T-helper 2 cell treated with Interferon-gamma antibody and Interleukin-4, amounts not matched to agents 5 μg/mL and 100 μg/mL, for 36 hours (primary cell): Measurements from ENCODE around the gene GRK5.
A peak's percentile ranks its signal among the peaks of the same experiment; 100 is the strongest.
"Not testable (repeated sequence)": the region's sequence is repeated elsewhere in the genome, so short reads cannot be mapped to it uniquely, and the experiment has no call there.

Experiments used
- DNase-seq: peaks from one replicate; pipeline ENCODE4 v3.0.0; 2021; ENCODE audit warnings: low spot score
- H3K27ac Mint-ChIP-seq: one replicate; pipeline ENCODE4 v1.8.0; 2021; ENCODE audit warnings: mild to moderate bottlenecking, mixed read lengths
- H3K27me3 Mint-ChIP-seq: one replicate; pipeline ENCODE4 v1.8.0; 2021; ENCODE audit warnings: low read depth, mixed read lengths
- H3K36me3 Mint-ChIP-seq: one replicate; pipeline ENCODE4 v1.8.0; 2021; ENCODE audit warnings: low read depth, mixed read lengths
- H3K4me1 Mint-ChIP-seq: one replicate; pipeline ENCODE4 v1.8.0; 2021; ENCODE audit warnings: low read depth, mixed read lengths
- H3K4me3 Mint-ChIP-seq: one replicate; pipeline ENCODE4 v1.8.0; 2022; ENCODE audit warnings: mild to moderate bottlenecking, moderate library complexity, mixed read lengths
- H3K9me3 Mint-ChIP-seq: one replicate; pipeline ENCODE4 v1.8.0; 2021; ENCODE audit warnings: mixed read lengths

The GRK5 gene

GRCh38 chr10:119221201-119221600 is 13.8 kb downstream of the GRK5 start:
- H3K36me3 Mint-ChIP-seq: peaks cover 1% of the 10 kb centered on the region
- no peak overlapping the region for H3K27ac Mint-ChIP-seq
- no peaks in the 10 kb centered on the region for H3K27me3 Mint-ChIP-seq
- H3K4me1 Mint-ChIP-seq: peaks cover 26% of the 10 kb centered on the region
- no peaks in the 10 kb centered on the region for H3K9me3 Mint-ChIP-seq
- no peak overlapping the region for H3K4me3 Mint-ChIP-seq
- DNase-seq: no peak

- Mint-ChIP-seq H3K4me3 (no peak overlapping the region), H3K4me1 (peaks cover 25% of the 10 kb centered on the region), H3K27me3 (no peaks in the 10 kb centered on the region), H3K27ac (no peak overlapping the region), H3K36me3 (peaks cover 1% of the 10 kb centered on the region), H3K9me3 (no peaks in the 10 kb centered on the region)
- no peak for DNase-seq
Observed at GRCh38 chr10:119221666-119222065, 14.3 kb downstream of the GRK5 start.

GRCh38 chr10:119222537-119222936 is 15.2 kb downstream of the GRK5 start:
- Mint-ChIP-seq H3K9me3 (no peaks in the 10 kb centered on the region), H3K36me3 (no peaks in the 10 kb centered on the region), H3K27me3 (no peaks in the 10 kb centered on the region), H3K27ac (no peak overlapping the region), H3K4me1 (peaks cover 19% of the 10 kb centered on the region), H3K4me3 (no peak overlapping the region)
- no peak for DNase-seq

GRCh38 chr10:119222966-119223386 is 15.6 kb downstream of the GRK5 start:
- Mint-ChIP-seq H3K27ac (no peak overlapping the region), H3K36me3 (no peaks in the 10 kb centered on the region), H3K4me3 (no peak overlapping the region), H3K27me3 (no peaks in the 10 kb centered on the region), H3K9me3 (no peaks in the 10 kb centered on the region), H3K4me1 (peaks cover 18% of the 10 kb centered on the region)
- DNase-seq: no peak

- Mint-ChIP-seq H3K9me3 (peaks cover 9% of the 10 kb centered on the region), H3K27ac (no peak overlapping the region), H3K4me3 (no peak overlapping the region), H3K27me3 (no peaks in the 10 kb centered on the region), H3K36me3 (peaks cover 11% of the 10 kb centered on the region), H3K4me1 (peaks cover 20% of the 10 kb centered on the region)
- no peak for DNase-seq
Observed at GRCh38 chr10:119225083-119225658, 17.8 kb downstream of the GRK5 start.

GRCh38 chr10:119227825-119228224 is 20.5 kb downstream of the GRK5 start:
- Mint-ChIP-seq H3K27me3 (no peaks in the 10 kb centered on the region), H3K9me3 (peaks cover 28% of the 10 kb centered on the region), H3K36me3 (peaks cover 31% of the 10 kb centered on the region), H3K4me1 (peaks cover 25% of the 10 kb centered on the region), H3K4me3 (no peak overlapping the region), H3K27ac (no peak overlapping the region)
- DNase-seq: no peak

GRCh38 chr10:119231654-119232053 is 24.3 kb downstream of the GRK5 start:
- Mint-ChIP-seq H3K9me3 (peaks cover 28% of the 10 kb centered on the region), H3K36me3 (peaks cover 31% of the 10 kb centered on the region), H3K4me1 (peaks cover 39% of the 10 kb centered on the region), H3K27me3 (no peaks in the 10 kb centered on the region), H3K27ac (no peak overlapping the region), H3K4me3 (no peak overlapping the region)
- DNase-seq: no peak

GRCh38 chr10:119232439-119232838 is 25.1 kb downstream of the GRK5 start:
- not testable (repeated sequence) for H3K4me3 Mint-ChIP-seq, H3K27ac Mint-ChIP-seq, DNase-seq, H3K27me3 Mint-ChIP-seq
- peaks cover 31% of the 10 kb centered on the region for H3K36me3 Mint-ChIP-seq
- peaks cover 28% of the 10 kb centered on the region for H3K9me3 Mint-ChIP-seq
- H3K4me1 Mint-ChIP-seq: peaks cover 47% of the 10 kb centered on the region

- peak overlapping the region; percentile 68 for H3K27ac Mint-ChIP-seq
- peaks cover 28% of the 10 kb centered on the region for H3K9me3 Mint-ChIP-seq
- H3K27me3 Mint-ChIP-seq: no peaks in the 10 kb centered on the region
- H3K36me3 Mint-ChIP-seq: peaks cover 31% of the 10 kb centered on the region
- DNase-seq: no peak
- peaks cover 55% of the 10 kb centered on the region for H3K4me1 Mint-ChIP-seq
- peak overlapping the region; percentile 24 for H3K4me3 Mint-ChIP-seq
Observed at GRCh38 chr10:119233123-119233820, 25.9 kb downstream of the GRK5 start.

GRCh38 chr10:119233821-119234220 is 26.4 kb downstream of the GRK5 start:
- H3K4me1 Mint-ChIP-seq: peaks cover 55% of the 10 kb centered on the region
- no peaks in the 10 kb centered on the region for H3K27me3 Mint-ChIP-seq
- no peak overlapping the region for H3K4me3 Mint-ChIP-seq
- peaks cover 31% of the 10 kb centered on the region for H3K36me3 Mint-ChIP-seq
- H3K9me3 Mint-ChIP-seq: peaks cover 28% of the 10 kb centered on the region
- H3K27ac Mint-ChIP-seq: no peak overlapping the region
- DNase-seq: no peak

- H3K27ac Mint-ChIP-seq: no peak overlapping the region
- peaks cover 46% of the 10 kb centered on the region for H3K4me1 Mint-ChIP-seq
- no peak for DNase-seq
Observed at GRCh38 chr10:119235356-119235755, 28.0 kb downstream of the GRK5 start.

GRCh38 chr10:119237722-119238436 is 30.5 kb downstream of the GRK5 start:
- Mint-ChIP-seq H3K36me3 (no peaks in the 10 kb centered on the region), H3K9me3 (no peaks in the 10 kb centered on the region), H3K27me3 (no peaks in the 10 kb centered on the region), H3K4me3 (peak overlapping the region; percentile 7), H3K27ac (peak overlapping the region; percentile 67), H3K4me1 (peaks cover 37% of the 10 kb centered on the region)
- DNase-seq: no peak

More at GRCh38 chr10:119235356-119235755, 28.0 kb downstream of the GRK5 start:
- no peaks in the 10 kb centered on the region for H3K27me3 Mint-ChIP-seq
- peaks cover 17% of the 10 kb centered on the region for H3K9me3 Mint-ChIP-seq
- no peak overlapping the region for H3K4me3 Mint-ChIP-seq
- H3K36me3 Mint-ChIP-seq: peaks cover 19% of the 10 kb centered on the region

- Mint-ChIP-seq H3K27ac (no peak overlapping the region), H3K36me3 (no peaks in the 10 kb centered on the region), H3K4me1 (peaks cover 34% of the 10 kb centered on the region), H3K4me3 (no peak overlapping the region), H3K27me3 (no peaks in the 10 kb centered on the region), H3K9me3 (no peaks in the 10 kb centered on the region)
- no peak for DNase-seq
Observed at GRCh38 chr10:119238577-119238976, 31.2 kb downstream of the GRK5 start.

GRCh38 chr10:119239015-119239414 is 31.6 kb downstream of the GRK5 start:
- H3K9me3 Mint-ChIP-seq, H3K4me3 Mint-ChIP-seq, DNase-seq, H3K27me3 Mint-ChIP-seq, H3K27ac Mint-ChIP-seq, H3K36me3 Mint-ChIP-seq: not testable (repeated sequence)
- H3K4me1 Mint-ChIP-seq: peaks cover 33% of the 10 kb centered on the region
